Stimulated activated CD8-positive, alpha-beta memory T cell treated with anti-CD3 and anti-CD28 coated beads, Interleukin-12 subunit alpha, Interleukin-12 subunit beta, amount 100 ng/mL, for 1 hour (primary cell): Measurements from ENCODE around the gene COL5A3.
A peak's percentile ranks its signal among the peaks of the same experiment; 100 is the strongest.
"Not testable (repeated sequence)": the region's sequence is repeated elsewhere in the genome, so short reads cannot be mapped to it uniquely, and the experiment has no call there.

ENCODE experiments used
- DNase-seq: peaks from one replicate; pipeline ENCODE4 v3.0.0-alpha.2; 2020; ENCODE audit warnings: low read depth

COL5A3 gene

GRCh38 chr19:10010247-10010691 lies at the start of gene COL5A3:
TSS of gene COL5A3 (minus strand) at chr19:10010504. CDS start at chr19:10010385, 119 bp downstream.
- no peak for DNase-seq

- no peak for DNase-seq
These were observed 42.5 kb upstream of the COL5A3 start for GRCh38 chr19:10052602-10053360.

GRCh38 chr19:10049626-10050025 lies 39.3 kb upstream of the COL5A3 start:
- no peak for DNase-seq

GRCh38 chr19:10045371-10045770 lies 35.1 kb upstream of the COL5A3 start:
- no peak for DNase-seq

- DNase-seq: no peak
These were observed 34.1 kb upstream of the COL5A3 start for GRCh38 chr19:10044390-10044789.

GRCh38 chr19:10043286-10043927 lies 33.1 kb upstream of the COL5A3 start:
- DNase-seq: no peak

GRCh38 chr19:10037809-10038208 lies 27.5 kb upstream of the COL5A3 start:
- DNase-seq: no peak

GRCh38 chr19:10037367-10037766 lies 27.1 kb upstream of the COL5A3 start:
- DNase-seq: no peak

- no peak for DNase-seq
These were observed 26.3 kb upstream of the COL5A3 start for GRCh38 chr19:10036601-10037071.

GRCh38 chr19:10033614-10034013 lies 23.3 kb upstream of the COL5A3 start:
- no peak for DNase-seq

- DNase-seq: peak; percentile 52
These were observed 17.1 kb upstream of the COL5A3 start for GRCh38 chr19:10027158-10027997.

- no peak for DNase-seq
These were observed 16.4 kb upstream of the COL5A3 start for GRCh38 chr19:10026744-10027143.

- DNase-seq: not testable (repeated sequence)
These were observed 12.8 kb upstream of the COL5A3 start for GRCh38 chr19:10023096-10023495.

- DNase-seq: no peak
These were observed 11.6 kb upstream of the COL5A3 start for GRCh38 chr19:10021863-10022262.

- DNase-seq: no peak
These were observed 11.1 kb upstream of the COL5A3 start for GRCh38 chr19:10021446-10021845.

GRCh38 chr19:10020851-10021250 lies 10.5 kb upstream of the COL5A3 start:
- no peak for DNase-seq

- DNase-seq: no peak
These were observed 8.9 kb upstream of the COL5A3 start for GRCh38 chr19:10019246-10019645.

- DNase-seq: no peak
These were observed 8.5 kb upstream of the COL5A3 start for GRCh38 chr19:10018786-10019185.

GRCh38 chr19:10018263-10018662 lies 8.0 kb upstream of the COL5A3 start:
- DNase-seq: no peak

GRCh38 chr19:10013834-10014618 lies 3.7 kb upstream of the COL5A3 start:
- DNase-seq: no peak

GRCh38 chr19:10013316-10013715 lies 3.0 kb upstream of the COL5A3 start, which contains the start of gene RDH8:
TSS of gene RDH8 (plus strand) at chr19:10013483. CDS start at chr19:10013498, 15 bp downstream.
- DNase-seq: no peak

GRCh38 chr19:10011974-10012373 lies 1.7 kb upstream of the COL5A3 start:
- no peak for DNase-seq
